NB4 (cell line): ENCODE measurements around the gene PLK1.
"Not testable (repeated sequence)": the region's sequence is repeated elsewhere in the genome, so short reads cannot be mapped to it uniquely, and the experiment has no call there.

Experiments
- DNase-seq: peaks from one replicate; pipeline ENCODE4 v3.0.0; 2010; ENCODE audit warnings: low read depth
- H3K4me3 ChIP-seq: one replicate; pipeline ENCODE4 v1.5.1; 2011; ENCODE audit warnings: mild to moderate bottlenecking, low read depth, low read length, moderate library complexity
- MYC ChIP-seq: IDR thresholded peaks from 2 replicates; pipeline ENCODE4 v1.6.1; 2011; ENCODE audit warnings: low read depth, low read length
- POLR2A ChIP-seq: IDR thresholded peaks from 2 replicates; pipeline ENCODE4 v1.6.1; 2011; ENCODE audit warnings: mild to moderate bottlenecking; ENCODE audit not compliant: insufficient read length; ENCODE audit errors: extremely low read depth
- TF ChIP-seq, protein P1 (sequence below): IDR thresholded peaks from one replicate; pipeline ENCODE4 v1.5.1; 2012; ENCODE audit warnings: low read depth, low read length
- TF ChIP-seq, protein P2 (sequence below): IDR thresholded peaks from 2 replicates; pipeline ENCODE4 v1.6.1; 2011; ENCODE audit warnings: low read depth, low read length

The PLK1 gene

DNA sequence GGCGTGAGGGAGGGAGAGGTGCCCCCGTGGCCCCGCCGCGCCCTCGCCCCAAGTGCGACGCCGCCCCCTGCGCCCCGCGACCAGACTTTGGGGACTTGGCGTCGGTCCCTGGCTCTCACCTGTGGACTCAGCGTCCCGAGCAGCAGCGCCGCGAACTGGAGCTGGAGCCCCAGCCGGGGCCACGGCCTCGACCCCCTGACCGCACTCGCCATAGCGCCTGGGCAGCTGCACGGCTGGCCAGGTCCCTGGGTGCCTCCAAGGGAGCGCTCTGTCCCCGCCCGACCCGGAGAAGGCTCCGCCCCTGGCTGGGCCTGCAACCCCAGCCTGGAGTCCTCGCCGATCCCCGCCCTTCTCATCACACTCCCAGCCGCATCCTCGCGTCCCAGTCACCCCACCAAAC, 34.3 kb downstream of the PLK1 start, which contains the start of gene ERN2:
ERN2 (minus strand) TSS at position 247 of the 400 bp plus-strand sequence; CDS start at position 212, 35 bp downstream.
- no peak for DNase-seq
- no peak within 1 kb of the TSS for H3K4me3 ChIP-seq
- TF ChIP-seq POLR2A (no peak), MYC (no peak)
- TF ChIP-seq, protein P1, sequence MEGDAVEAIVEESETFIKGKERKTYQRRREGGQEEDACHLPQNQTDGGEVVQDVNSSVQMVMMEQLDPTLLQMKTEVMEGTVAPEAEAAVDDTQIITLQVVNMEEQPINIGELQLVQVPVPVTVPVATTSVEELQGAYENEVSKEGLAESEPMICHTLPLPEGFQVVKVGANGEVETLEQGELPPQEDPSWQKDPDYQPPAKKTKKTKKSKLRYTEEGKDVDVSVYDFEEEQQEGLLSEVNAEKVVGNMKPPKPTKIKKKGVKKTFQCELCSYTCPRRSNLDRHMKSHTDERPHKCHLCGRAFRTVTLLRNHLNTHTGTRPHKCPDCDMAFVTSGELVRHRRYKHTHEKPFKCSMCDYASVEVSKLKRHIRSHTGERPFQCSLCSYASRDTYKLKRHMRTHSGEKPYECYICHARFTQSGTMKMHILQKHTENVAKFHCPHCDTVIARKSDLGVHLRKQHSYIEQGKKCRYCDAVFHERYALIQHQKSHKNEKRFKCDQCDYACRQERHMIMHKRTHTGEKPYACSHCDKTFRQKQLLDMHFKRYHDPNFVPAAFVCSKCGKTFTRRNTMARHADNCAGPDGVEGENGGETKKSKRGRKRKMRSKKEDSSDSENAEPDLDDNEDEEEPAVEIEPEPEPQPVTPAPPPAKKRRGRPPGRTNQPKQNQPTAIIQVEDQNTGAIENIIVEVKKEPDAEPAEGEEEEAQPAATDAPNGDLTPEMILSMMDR, result no peak
- TF ChIP-seq, protein P2, sequence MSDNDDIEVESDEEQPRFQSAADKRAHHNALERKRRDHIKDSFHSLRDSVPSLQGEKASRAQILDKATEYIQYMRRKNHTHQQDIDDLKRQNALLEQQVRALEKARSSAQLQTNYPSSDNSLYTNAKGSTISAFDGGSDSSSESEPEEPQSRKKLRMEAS, result no peak

DNA sequence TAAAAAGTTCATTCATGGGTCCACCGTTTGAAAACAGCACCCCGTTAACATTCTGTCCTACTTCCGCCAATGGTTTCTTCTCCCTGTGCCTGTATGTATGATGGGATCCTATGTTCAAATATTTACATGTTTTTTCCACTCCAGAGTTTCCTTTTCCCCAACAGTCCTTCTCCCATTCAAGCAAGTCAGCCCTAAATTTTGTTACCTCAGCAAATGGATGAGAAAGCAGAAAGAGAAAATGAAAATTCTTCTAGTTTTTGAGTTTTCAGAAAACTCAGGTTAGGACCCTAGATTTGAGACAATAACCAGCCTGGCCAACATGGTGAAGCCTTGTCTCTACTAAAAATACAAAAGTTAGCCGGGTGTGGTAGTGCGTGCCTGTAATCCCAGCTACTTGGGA, 37.8 kb downstream of the PLK1 start:
- no peak overlapping the region for H3K4me3 ChIP-seq
- TF ChIP-seq POLR2A, result no peak
- TF ChIP-seq, protein P2, result no peak
- no peak for TF ChIP-seq MYC
- TF ChIP-seq, protein P1, result no peak
- DNase-seq, result no peak

DNA sequence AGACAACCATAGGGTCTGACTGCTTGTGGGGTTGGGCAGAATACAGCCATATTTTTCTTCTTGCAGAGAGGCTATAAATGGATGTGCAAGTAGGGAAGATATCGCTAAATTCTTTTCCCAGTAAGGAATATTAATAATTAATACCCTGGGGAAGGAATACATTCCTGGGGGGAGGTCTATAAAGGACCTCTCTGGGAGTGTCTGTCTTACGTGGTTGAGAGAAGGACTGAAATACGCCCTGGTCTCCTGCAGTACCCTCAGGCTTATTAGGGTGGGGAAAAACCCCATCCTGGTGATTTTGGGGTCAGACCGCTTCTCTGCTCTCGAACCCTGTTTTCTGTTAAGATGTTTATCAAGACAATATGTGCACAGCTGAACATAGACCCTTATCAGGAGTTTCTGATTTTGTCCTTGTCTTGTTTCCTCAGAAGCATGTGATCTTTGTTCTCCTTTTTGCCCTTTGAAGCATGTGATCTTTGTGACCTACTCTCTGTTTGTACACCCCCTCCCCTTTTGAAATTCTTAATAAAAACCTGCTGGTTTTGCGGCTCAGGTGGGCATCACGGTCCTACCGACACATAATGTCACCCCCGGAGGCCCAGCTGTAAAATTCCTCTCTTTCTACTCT, 44.0 kb downstream of the PLK1 start:
- not testable (repeated sequence) for DNase-seq, H3K4me3 ChIP-seq

DNA sequence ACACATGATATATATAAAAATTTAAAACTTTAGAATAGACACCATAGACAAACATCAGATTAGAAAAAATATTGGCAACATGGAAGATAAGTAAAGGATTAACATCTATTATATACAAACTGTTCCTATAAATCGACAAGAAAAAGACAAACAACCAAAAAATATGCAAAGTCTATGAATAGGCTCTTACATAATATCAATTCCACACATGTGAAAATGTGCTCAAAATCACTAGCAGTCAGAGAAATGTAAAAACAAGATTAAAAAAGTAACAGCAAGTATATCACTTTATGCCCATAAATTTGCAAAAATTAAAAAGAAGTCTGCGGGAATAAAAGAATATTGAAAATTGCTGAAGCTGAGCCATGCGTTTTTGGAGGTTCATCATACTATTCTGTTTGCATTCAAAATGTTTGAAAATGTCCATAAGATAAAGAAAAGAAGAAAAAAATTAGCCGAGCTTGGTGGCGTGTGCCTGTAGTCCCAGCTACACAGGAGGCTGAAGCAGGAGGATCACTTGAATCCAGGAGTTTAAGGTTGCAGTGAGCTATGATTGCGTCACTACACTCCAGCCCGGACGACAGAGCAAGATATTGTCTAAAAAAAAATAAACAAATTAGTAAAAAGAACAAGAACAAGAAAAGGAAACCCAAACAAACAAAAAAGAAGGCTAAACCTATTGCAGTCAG, 45.6 kb downstream of the PLK1 start:
- DNase-seq, result no peak

DNA sequence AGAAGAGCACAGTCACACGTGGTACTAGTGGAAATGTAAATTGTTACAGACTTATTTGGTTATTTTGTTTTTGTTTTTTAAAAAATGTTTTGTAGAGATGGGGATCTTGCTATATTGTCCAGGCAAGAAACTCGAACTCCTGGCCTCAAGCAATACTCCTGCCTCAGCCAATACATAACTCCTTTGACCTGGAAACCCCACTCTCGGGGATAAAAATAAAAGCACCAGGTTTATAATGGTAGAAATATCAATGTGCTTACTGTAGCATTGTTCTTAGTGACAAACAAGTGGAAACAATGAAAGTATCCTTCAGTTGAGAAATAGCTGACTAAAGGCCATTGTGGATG, 46.1 kb downstream of the PLK1 start:
- TF ChIP-seq MYC (no peak), POLR2A (no peak)
- TF ChIP-seq, protein P2, result no peak
- TF ChIP-seq, protein P1, result no peak
- DNase-seq, result no peak
- H3K4me3 ChIP-seq, result no peak overlapping the region

More for the DNA sequence above, 45.6 kb downstream of the PLK1 start:
- H3K4me3 ChIP-seq, result no peak overlapping the region
- no peak for TF ChIP-seq POLR2A
- TF ChIP-seq, protein P1, result no peak
- TF ChIP-seq, protein P2, result no peak
- TF ChIP-seq MYC, result no peak

DNA sequence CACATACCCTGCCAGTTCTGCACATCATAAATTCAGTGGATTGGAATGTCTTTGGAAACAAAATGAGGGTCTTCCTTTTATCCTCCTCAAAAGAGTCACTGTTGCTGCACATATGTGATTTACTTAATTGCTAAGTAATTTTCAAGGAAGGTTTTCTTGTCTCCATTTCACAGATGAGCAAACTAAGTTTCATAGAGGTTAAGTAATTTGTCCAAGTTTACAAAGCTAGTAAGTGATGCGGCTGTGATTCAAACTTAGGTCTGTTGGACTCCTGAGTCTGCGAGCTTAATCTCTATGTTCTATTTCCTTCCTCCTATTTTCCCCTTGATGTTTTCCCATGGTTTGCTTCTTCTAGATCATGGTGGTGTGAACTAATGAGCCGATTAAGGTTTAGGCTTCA, 48.0 kb downstream of the PLK1 start:
- DNase-seq, result no peak
- no peak overlapping the region for H3K4me3 ChIP-seq
- TF ChIP-seq, protein P1, result no peak
- no peak for TF ChIP-seq MYC
- TF ChIP-seq POLR2A, result no peak
- TF ChIP-seq, protein P2, result no peak
